Parathyroid adenoma (tissue), 2 donors: ENCODE results near the gene AGBL3.
A peak's percentile ranks its signal among the peaks of the same experiment; 100 is the strongest.

Source experiments
- H2AFZ ChIP-seq: fragments of 300-600 bp; sonication (generic); one replicate; pipeline ENCODE4 v1.7.0; 2017; ENCODE audit warnings: antibody characterized with exemption, mild to moderate bottlenecking
- H3K27ac ChIP-seq: fragments of 300-600 bp; sonication (generic); one replicate; pipeline ENCODE4 v1.7.0; 2017
- H3K27me3 ChIP-seq: fragments of 300-600 bp; sonication (generic); one replicate; pipeline ENCODE4 v1.7.0; 2017; ENCODE audit warnings: low read length; ENCODE audit not compliant: control insufficient read depth, insufficient read depth
- H3K36me3 ChIP-seq: fragments of 300-600 bp; sonication (generic); one replicate; pipeline ENCODE4 v1.7.0; 2017; ENCODE audit warnings: low read length; ENCODE audit not compliant: control insufficient read depth, insufficient read depth
- H3K4me1 ChIP-seq: fragments of 300-600 bp; sonication (generic); one replicate; pipeline ENCODE4 v1.7.0; 2017; ENCODE audit warnings: control low read depth
- H3K4me2 ChIP-seq: fragments of 300-600 bp; sonication (generic); one replicate; pipeline ENCODE4 v1.7.0; 2017; ENCODE audit warnings: low read length
- H3K4me3 ChIP-seq: fragments of 300-600 bp; sonication (generic); one replicate; pipeline ENCODE4 v1.7.0; 2017; ENCODE audit warnings: low read depth, low read length
- H3K79me2 ChIP-seq: fragments of 300-600 bp; sonication (generic); one replicate; pipeline ENCODE4 v1.7.0; 2017; ENCODE audit warnings: control low read depth
- H3K9ac ChIP-seq: fragments of 300-600 bp; sonication (generic); one replicate; pipeline ENCODE4 v1.7.0; 2017; ENCODE audit warnings: mild to moderate bottlenecking
- H3K9me3 ChIP-seq: fragments of 300-600 bp; sonication (generic); one replicate; pipeline ENCODE4 v1.7.0; 2017; ENCODE audit warnings: low read length; ENCODE audit not compliant: control insufficient read depth
- CTCF ChIP-seq: fragments of 300-600 bp; sonication (generic); IDR thresholded peaks from one replicate; pipeline ENCODE4 v1.7.0; 2017; ENCODE audit warnings: antibody characterized with exemption, mild to moderate bottlenecking
- donor health status: primary hyperparathyroidism.

The AGBL3 gene

GRCh38 chr7:134943785-134944400 is 42.4 kb upstream of the AGBL3 start:
- H3K9ac ChIP-seq, result no peak overlapping the region
- H3K36me3 ChIP-seq, result no peaks in the 10 kb centered on the region
- H3K27me3 ChIP-seq, result no peaks in the 10 kb centered on the region
- H3K4me1 ChIP-seq, result no peaks in the 10 kb centered on the region
- H3K9me3 ChIP-seq, result no peaks in the 10 kb centered on the region
- no peaks in the 10 kb centered on the region for H3K79me2 ChIP-seq
- H3K4me2 ChIP-seq, result no peak overlapping the region
- peak; percentile 33 for TF ChIP-seq CTCF
- H3K4me3 ChIP-seq, result no peak overlapping the region
- H2AFZ ChIP-seq, result no peak overlapping the region
- no peak overlapping the region for H3K27ac ChIP-seq

GRCh38 chr7:134945691-134946090 is 40.6 kb upstream of the AGBL3 start:
- Histone ChIP-seq H3K4me3 (no peak overlapping the region), H3K27me3 (no peaks in the 10 kb centered on the region), H3K4me1 (no peaks in the 10 kb centered on the region), H2AFZ (no peak overlapping the region), H3K27ac (no peak overlapping the region), H3K9me3 (no peaks in the 10 kb centered on the region), H3K36me3 (no peaks in the 10 kb centered on the region), H3K9ac (no peak overlapping the region), H3K79me2 (no peaks in the 10 kb centered on the region), H3K4me2 (no peak overlapping the region)
- no peak for TF ChIP-seq CTCF

GRCh38 chr7:134946260-134946659 is 40.0 kb upstream of the AGBL3 start:
- Histone ChIP-seq H3K36me3 (no peaks in the 10 kb centered on the region), H3K27me3 (no peaks in the 10 kb centered on the region), H3K9ac (no peak overlapping the region), H3K79me2 (no peaks in the 10 kb centered on the region), H3K27ac (no peak overlapping the region), H3K4me3 (no peak overlapping the region), H3K9me3 (no peaks in the 10 kb centered on the region), H2AFZ (no peak overlapping the region), H3K4me2 (no peak overlapping the region), H3K4me1 (no peaks in the 10 kb centered on the region)
- no peak for TF ChIP-seq CTCF

GRCh38 chr7:134947329-134947728 is 39.0 kb upstream of the AGBL3 start:
- Histone ChIP-seq H3K36me3 (no peaks in the 10 kb centered on the region), H3K4me1 (no peaks in the 10 kb centered on the region), H2AFZ (no peak overlapping the region), H3K9ac (no peak overlapping the region), H3K9me3 (no peaks in the 10 kb centered on the region), H3K27me3 (no peaks in the 10 kb centered on the region), H3K4me3 (no peak overlapping the region), H3K27ac (no peak overlapping the region), H3K4me2 (no peak overlapping the region), H3K79me2 (no peaks in the 10 kb centered on the region)
- no peak for TF ChIP-seq CTCF

- no peak overlapping the region for H3K9ac ChIP-seq
- H2AFZ ChIP-seq, result no peak overlapping the region
- no peak overlapping the region for H3K4me3 ChIP-seq
- H3K79me2 ChIP-seq, result no peaks in the 10 kb centered on the region
- H3K4me2 ChIP-seq, result no peak overlapping the region
- H3K27me3 ChIP-seq, result no peaks in the 10 kb centered on the region
- no peaks in the 10 kb centered on the region for H3K4me1 ChIP-seq
- no peaks in the 10 kb centered on the region for H3K36me3 ChIP-seq
- no peaks in the 10 kb centered on the region for H3K9me3 ChIP-seq
- no peak overlapping the region for H3K27ac ChIP-seq
- no peak for TF ChIP-seq CTCF
These were observed 38.5 kb upstream of the AGBL3 start for GRCh38 chr7:134947831-134948230.
